H9 (cell line): Measurements from ENCODE around the gene CD93. TPM values are rescaled to one million over a fixed set of nuclear protein-coding genes. Genes with fewer than 3 reads are reported as not detected.

Source experiments
- DNase-seq: peaks from one replicate; pipeline ENCODE4 v3.0.0-alpha.2; 2017
- H2AFZ ChIP-seq: one replicate; pipeline ENCODE4 v1.6.1; 2013; ENCODE audit warnings: mild to moderate bottlenecking, low read length, control low read depth, moderate library complexity
- H2AK5ac ChIP-seq: 2 replicates; pipeline ENCODE4 v1.6.1; 2013; ENCODE audit warnings: low read length, control low read depth, mixed read lengths; ENCODE audit not compliant: insufficient read length
- H2BK120ac ChIP-seq: one replicate; pipeline ENCODE4 v1.6.1; 2013; ENCODE audit warnings: low read depth, mild to moderate bottlenecking, low read length, control low read depth, inconsistent platforms; ENCODE audit not compliant: poor library complexity, severe bottlenecking
- H2BK12ac ChIP-seq: 2 replicates; pipeline ENCODE4 v1.6.1; 2013; ENCODE audit warnings: low read length, control low read depth, mixed read lengths, low read depth; ENCODE audit not compliant: insufficient read length
- H2BK15ac ChIP-seq: 2 replicates; pipeline ENCODE4 v1.6.1; 2013; ENCODE audit warnings: low read depth, low read length, control low read depth
- H2BK20ac ChIP-seq: one replicate; pipeline ENCODE4 v1.6.1; 2013; ENCODE audit warnings: low read depth, mild to moderate bottlenecking, low read length, control low read depth, inconsistent platforms; ENCODE audit not compliant: poor library complexity, severe bottlenecking
- H2BK5ac ChIP-seq: 2 replicates; pipeline ENCODE4 v1.6.1; 2013; ENCODE audit warnings: low read length, control low read depth, mixed read lengths; ENCODE audit not compliant: insufficient read length
- H3K14ac ChIP-seq: 2 replicates; pipeline ENCODE4 v1.6.1; 2013; ENCODE audit warnings: low read length, control low read depth; ENCODE audit not compliant: insufficient read depth
- H3K18ac ChIP-seq: 2 replicates; pipeline ENCODE4 v1.6.1; 2013; ENCODE audit warnings: low read depth, mild to moderate bottlenecking, mixed read lengths, low read length, control low read depth; ENCODE audit not compliant: insufficient read length
- H3K23ac ChIP-seq: 2 replicates; pipeline ENCODE4 v1.6.1; 2013; ENCODE audit warnings: low read length, control low read depth, mixed read lengths, low read depth; ENCODE audit not compliant: insufficient read length
- H3K23me2 ChIP-seq: 2 replicates; pipeline ENCODE4 v1.6.1; 2013; ENCODE audit warnings: low read depth, mild to moderate bottlenecking, mixed read lengths, low read length, control low read depth; ENCODE audit not compliant: insufficient read length, poor library complexity, severe bottlenecking
- H3K27ac ChIP-seq: 2 replicates; pipeline ENCODE4 v1.5.1; 2013; ENCODE audit warnings: low read length, control low read depth, mixed read lengths, low read depth; ENCODE audit not compliant: insufficient read length
- H3K27me3 ChIP-seq: 2 replicates; pipeline ENCODE4 v1.6.1; 2013; ENCODE audit warnings: low read length, control low read depth, inconsistent platforms; ENCODE audit not compliant: insufficient read depth
- H3K4ac ChIP-seq: 2 replicates; pipeline ENCODE4 v1.6.1; 2013; ENCODE audit warnings: low read depth, mild to moderate bottlenecking, control low read depth, inconsistent platforms, low read length, moderate library complexity
- H3K4me1 ChIP-seq: 2 replicates; pipeline ENCODE4 v1.6.1; 2013; ENCODE audit warnings: low read length, control low read depth, inconsistent platforms; ENCODE audit not compliant: insufficient read depth
- H3K4me2 ChIP-seq: 2 replicates; pipeline ENCODE4 v1.6.1; 2013; ENCODE audit warnings: low read length, control low read depth, mixed read lengths; ENCODE audit not compliant: insufficient read length, insufficient read depth
- H3K56ac ChIP-seq: 2 replicates; pipeline ENCODE4 v1.6.1; 2013; ENCODE audit warnings: low read depth, mild to moderate bottlenecking, mixed read lengths, low read length, control low read depth; ENCODE audit not compliant: insufficient read length
- H3K79me1 ChIP-seq: 2 replicates; pipeline ENCODE4 v1.6.1; 2013; ENCODE audit warnings: low read depth, mild to moderate bottlenecking, moderate library complexity, low read length, control low read depth, inconsistent platforms; ENCODE audit not compliant: insufficient read depth, poor library complexity, severe bottlenecking
- H3K79me2 ChIP-seq: 2 replicates; pipeline ENCODE4 v1.6.1; 2013; ENCODE audit warnings: low read length, control low read depth, inconsistent platforms; ENCODE audit not compliant: insufficient read depth
- H3K9ac ChIP-seq: 2 replicates; pipeline ENCODE4 v1.6.1; 2013; ENCODE audit warnings: low read length, control low read depth, mixed read lengths; ENCODE audit not compliant: insufficient read length; ENCODE audit errors: extremely low read depth
- H3K9me3 ChIP-seq: one replicate; pipeline ENCODE4 v1.6.1; 2013; ENCODE audit warnings: low read depth, low read length, inconsistent platforms; ENCODE audit not compliant: control insufficient read depth
- H3T11ph ChIP-seq: one replicate; pipeline ENCODE4 v1.6.1; 2013; ENCODE audit warnings: mild to moderate bottlenecking, low read length, control low read depth, inconsistent platforms
- H4K20me1 ChIP-seq: one replicate; pipeline ENCODE4 v1.6.1; 2013; ENCODE audit not compliant: control insufficient read depth, insufficient read length, insufficient read depth
- H4K5ac ChIP-seq: 2 replicates; pipeline ENCODE4 v1.6.1; 2013; ENCODE audit warnings: low read depth, mild to moderate bottlenecking, mixed read lengths, low read length, control low read depth; ENCODE audit not compliant: insufficient read length
- H4K8ac ChIP-seq: replicated peaks from 2 replicates; pipeline ENCODE4 v1.6.1; 2013; ENCODE audit warnings: low read length, control low read depth, mixed read lengths, low read depth; ENCODE audit not compliant: insufficient read length
- H4K91ac ChIP-seq: 2 replicates; pipeline ENCODE4 v1.6.1; 2013; ENCODE audit warnings: low read depth, mild to moderate bottlenecking, moderate library complexity, mixed read lengths, low read length, control low read depth; ENCODE audit not compliant: insufficient read length
- H3K27ac Mint-ChIP-seq, 3 experiments: 2 replicates in 2 of 3; 3 replicates in 1 of 3; pipeline ENCODE4 v1.8.0; 2020 to 2021; ENCODE audit warnings: mixed read lengths in 3 of 3, mild to moderate bottlenecking in 1 of 3, moderate library complexity in 1 of 3
- H3K27me3 Mint-ChIP-seq: 2 replicates; pipeline ENCODE4 v1.8.0; 2021; ENCODE audit warnings: low read depth, mild to moderate bottlenecking, moderate library complexity, mixed read lengths
- H3K36me3 Mint-ChIP-seq, 3 experiments: 2 replicates in 2 of 3; 3 replicates in 1 of 3; pipeline ENCODE4 v1.8.0; 2020 to 2021; ENCODE audit warnings: low read depth in 3 of 3, mixed read lengths in 3 of 3; ENCODE audit not compliant: insufficient read depth in 1 of 3
- H3K4me1 Mint-ChIP-seq, 2 experiments: 2 replicates each; pipeline ENCODE4 v1.8.0; 2020; ENCODE audit warnings: mixed read lengths in 2 of 2
- H3K4me3 Mint-ChIP-seq, 2 experiments: 2 replicates in 1 of 2; 3 replicates in 1 of 2; pipeline ENCODE4 v1.8.0; 2020 to 2021; ENCODE audit warnings: mild to moderate bottlenecking in 2 of 2, mixed read lengths in 2 of 2, moderate library complexity in 1 of 2
- H3K9me3 Mint-ChIP-seq, 2 experiments: 2 replicates in 1 of 2; 3 replicates in 1 of 2; pipeline ENCODE4 v1.8.0; 2020; ENCODE audit warnings: mild to moderate bottlenecking in 2 of 2, mixed read lengths in 2 of 2, moderate library complexity in 1 of 2
- WGBS: extraction: QIAGEN DNeasy Blood & Tissue Kit; methylation state at CpG from one replicate; pipeline ENCODE4 v1.1.7; 2013; ENCODE audit warnings: missing lambda C conversion rate, low lambda C conversion rate, mixed read lengths; ENCODE audit not compliant: insufficient read length; ENCODE audit errors: extremely low coverage; 5-methylcytosine and 5-hydroxymethylcytosine counted together
- total RNA-seq: library from RNA; stranded (reverse); gene quantifications from 2 replicates; pipeline ENCODE4 v1.2.1, GENCODE V29; 2021
- TF ChIP-seq, protein P1 (sequence below): fragments of 200-600 bp; sonication (generic); conservative IDR thresholded peaks from 3 replicates; pipeline ENCODE4 v1.8.0; 2021; ENCODE audit warnings: antibody characterized with exemption, mild to moderate bottlenecking

CD93 gene
- total RNA-seq, 1 experiment from 2014 or later, result not detected

DNA sequence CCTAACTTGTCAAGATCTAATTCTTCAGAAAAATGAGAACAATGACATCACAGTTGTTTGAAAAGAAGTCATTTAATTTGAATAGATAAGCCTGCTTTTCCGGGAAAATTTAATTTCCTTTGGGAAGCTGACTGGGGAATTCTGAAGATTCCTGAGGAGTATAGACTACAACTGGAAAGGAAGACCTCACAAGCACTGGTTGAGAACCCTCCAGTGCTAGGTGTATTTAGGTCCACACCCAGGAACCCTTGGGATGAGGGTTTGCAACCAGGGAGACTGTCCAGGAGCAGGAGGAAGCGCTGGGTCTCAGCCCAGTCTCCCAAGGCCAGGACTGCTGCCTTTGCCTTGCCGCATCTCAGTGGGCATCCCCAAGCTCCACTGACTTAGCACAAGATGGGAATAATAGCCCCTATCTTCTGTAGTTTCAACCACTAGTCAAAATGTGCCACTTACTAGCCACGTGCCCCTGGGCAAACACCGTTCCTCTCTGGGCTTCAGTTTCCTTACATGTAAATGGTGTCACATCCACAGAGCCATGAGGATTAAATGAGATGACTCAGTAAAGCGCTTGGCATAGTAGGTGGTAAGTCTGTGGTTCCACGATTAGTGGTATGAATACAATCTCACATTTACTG, 6.9 kb upstream of the CD93 start:
- peaks cover 5% of the 10 kb centered on the region; the same call in 1 of the 2 replicates for H3K27me3 Mint-ChIP-seq
- TF ChIP-seq, protein P1, sequence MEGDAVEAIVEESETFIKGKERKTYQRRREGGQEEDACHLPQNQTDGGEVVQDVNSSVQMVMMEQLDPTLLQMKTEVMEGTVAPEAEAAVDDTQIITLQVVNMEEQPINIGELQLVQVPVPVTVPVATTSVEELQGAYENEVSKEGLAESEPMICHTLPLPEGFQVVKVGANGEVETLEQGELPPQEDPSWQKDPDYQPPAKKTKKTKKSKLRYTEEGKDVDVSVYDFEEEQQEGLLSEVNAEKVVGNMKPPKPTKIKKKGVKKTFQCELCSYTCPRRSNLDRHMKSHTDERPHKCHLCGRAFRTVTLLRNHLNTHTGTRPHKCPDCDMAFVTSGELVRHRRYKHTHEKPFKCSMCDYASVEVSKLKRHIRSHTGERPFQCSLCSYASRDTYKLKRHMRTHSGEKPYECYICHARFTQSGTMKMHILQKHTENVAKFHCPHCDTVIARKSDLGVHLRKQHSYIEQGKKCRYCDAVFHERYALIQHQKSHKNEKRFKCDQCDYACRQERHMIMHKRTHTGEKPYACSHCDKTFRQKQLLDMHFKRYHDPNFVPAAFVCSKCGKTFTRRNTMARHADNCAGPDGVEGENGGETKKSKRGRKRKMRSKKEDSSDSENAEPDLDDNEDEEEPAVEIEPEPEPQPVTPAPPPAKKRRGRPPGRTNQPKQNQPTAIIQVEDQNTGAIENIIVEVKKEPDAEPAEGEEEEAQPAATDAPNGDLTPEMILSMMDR, result no peak
- Histone ChIP-seq H3K79me2 (no peaks in the 10 kb centered on the region), H2BK5ac (no peak overlapping the region), H2BK20ac (no peak overlapping the region), H2AK5ac (no peak overlapping the region), H3K9me3 (no peaks in the 10 kb centered on the region), H3K4me2 (no peak overlapping the region), H4K8ac (no peak overlapping the region), H3T11ph (no peak overlapping the region), H4K20me1 (no peaks in the 10 kb centered on the region), H3K27ac (no peak overlapping the region), H3K14ac (no peak overlapping the region), H4K91ac (no peak overlapping the region), H2AFZ (no peak overlapping the region), H4K5ac (no peak overlapping the region), H3K23me2 (no peaks in the 10 kb centered on the region), H3K79me1 (no peaks in the 10 kb centered on the region), H3K4ac (no peak overlapping the region), H2BK12ac (no peak overlapping the region), H3K9ac (no peak overlapping the region), H3K56ac (no peak overlapping the region), H3K27me3 (no peaks in the 10 kb centered on the region), H3K4me1 (no peaks in the 10 kb centered on the region), H2BK120ac (no peak overlapping the region), H2BK15ac (no peak overlapping the region), H3K23ac (no peak overlapping the region), H3K18ac (no peak overlapping the region)
- H3K36me3 Mint-ChIP-seq, result no peaks in the 10 kb centered on the region
- peaks cover 14 to 19% of the 10 kb centered on the region in 2 experiments for H3K4me1 Mint-ChIP-seq
- no peak overlapping the region for H3K27ac Mint-ChIP-seq
- H3K4me3 Mint-ChIP-seq, result no peak overlapping the region
- no CpG with 5 or more reads among the region's 7 CpGs for WGBS
- no peak for DNase-seq
- H3K9me3 Mint-ChIP-seq, result no peaks in the 10 kb centered on the region
